Esophagus squamous epithelium (tissue), 4 donors: ENCODE results near the gene SERTAD1.

ENCODE experiments used
- POLR2A ChIP-seq, 4 donors: fragments of 450-650 bp; IDR thresholded peaks; one replicate each; pipeline ENCODE4 v1.6.1; 2017; ENCODE audit warnings: antibody characterized with exemption in 4 of 4, mild to moderate bottlenecking in 4 of 4, moderate library complexity in 3 of 4
- TF ChIP-seq, protein P1 (sequence below), 6 experiments: fragments of 450-650 bp in 4 of 6; fragments of 200-600 bp in 2 of 6; sonication (generic) in 2 of 6; IDR thresholded peaks; one replicate each; pipeline ENCODE4 v1.5.1; 2016 to 2019; ENCODE audit warnings: antibody characterized with exemption in 6 of 6, mild to moderate bottlenecking in 4 of 6, moderate library complexity in 4 of 6

GRCh38 chr19:40415768-40416167, 10.0 kb downstream of the SERTAD1 start:
- TF ChIP-seq, protein P1, sequence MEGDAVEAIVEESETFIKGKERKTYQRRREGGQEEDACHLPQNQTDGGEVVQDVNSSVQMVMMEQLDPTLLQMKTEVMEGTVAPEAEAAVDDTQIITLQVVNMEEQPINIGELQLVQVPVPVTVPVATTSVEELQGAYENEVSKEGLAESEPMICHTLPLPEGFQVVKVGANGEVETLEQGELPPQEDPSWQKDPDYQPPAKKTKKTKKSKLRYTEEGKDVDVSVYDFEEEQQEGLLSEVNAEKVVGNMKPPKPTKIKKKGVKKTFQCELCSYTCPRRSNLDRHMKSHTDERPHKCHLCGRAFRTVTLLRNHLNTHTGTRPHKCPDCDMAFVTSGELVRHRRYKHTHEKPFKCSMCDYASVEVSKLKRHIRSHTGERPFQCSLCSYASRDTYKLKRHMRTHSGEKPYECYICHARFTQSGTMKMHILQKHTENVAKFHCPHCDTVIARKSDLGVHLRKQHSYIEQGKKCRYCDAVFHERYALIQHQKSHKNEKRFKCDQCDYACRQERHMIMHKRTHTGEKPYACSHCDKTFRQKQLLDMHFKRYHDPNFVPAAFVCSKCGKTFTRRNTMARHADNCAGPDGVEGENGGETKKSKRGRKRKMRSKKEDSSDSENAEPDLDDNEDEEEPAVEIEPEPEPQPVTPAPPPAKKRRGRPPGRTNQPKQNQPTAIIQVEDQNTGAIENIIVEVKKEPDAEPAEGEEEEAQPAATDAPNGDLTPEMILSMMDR (IDR thresholded peaks at IDR 0.05) = no peak
- TF ChIP-seq POLR2A (IDR thresholded peaks at IDR 0.05) = no peak
